ENCODE data around the gene CNR2.

DNA sequence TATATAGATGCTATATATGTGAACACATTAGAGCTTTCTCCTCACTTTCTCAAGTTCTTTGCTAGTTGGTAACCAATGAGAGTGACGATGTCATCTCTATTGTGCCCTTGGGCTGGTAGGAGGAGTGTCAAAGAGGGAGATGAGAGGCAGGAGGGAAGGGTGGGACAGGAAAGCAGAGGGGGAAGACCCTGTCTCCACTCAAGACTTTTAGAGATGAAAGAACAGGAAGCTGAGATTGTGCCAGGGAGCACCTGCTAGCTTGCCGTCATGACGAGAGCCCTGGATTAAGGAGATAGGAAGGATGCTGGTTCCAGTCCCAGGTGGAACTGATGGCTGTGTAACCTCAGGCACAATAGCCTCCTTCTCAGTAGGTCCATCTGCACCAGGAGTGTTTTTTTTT, 16.7 kb downstream of the CNR2 start:
- TF ChIP-seq, protein P1, sequence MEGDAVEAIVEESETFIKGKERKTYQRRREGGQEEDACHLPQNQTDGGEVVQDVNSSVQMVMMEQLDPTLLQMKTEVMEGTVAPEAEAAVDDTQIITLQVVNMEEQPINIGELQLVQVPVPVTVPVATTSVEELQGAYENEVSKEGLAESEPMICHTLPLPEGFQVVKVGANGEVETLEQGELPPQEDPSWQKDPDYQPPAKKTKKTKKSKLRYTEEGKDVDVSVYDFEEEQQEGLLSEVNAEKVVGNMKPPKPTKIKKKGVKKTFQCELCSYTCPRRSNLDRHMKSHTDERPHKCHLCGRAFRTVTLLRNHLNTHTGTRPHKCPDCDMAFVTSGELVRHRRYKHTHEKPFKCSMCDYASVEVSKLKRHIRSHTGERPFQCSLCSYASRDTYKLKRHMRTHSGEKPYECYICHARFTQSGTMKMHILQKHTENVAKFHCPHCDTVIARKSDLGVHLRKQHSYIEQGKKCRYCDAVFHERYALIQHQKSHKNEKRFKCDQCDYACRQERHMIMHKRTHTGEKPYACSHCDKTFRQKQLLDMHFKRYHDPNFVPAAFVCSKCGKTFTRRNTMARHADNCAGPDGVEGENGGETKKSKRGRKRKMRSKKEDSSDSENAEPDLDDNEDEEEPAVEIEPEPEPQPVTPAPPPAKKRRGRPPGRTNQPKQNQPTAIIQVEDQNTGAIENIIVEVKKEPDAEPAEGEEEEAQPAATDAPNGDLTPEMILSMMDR (IDR thresholded peaks at IDR 0.05): no peak
- TF ChIP-seq POLR2A (IDR thresholded peaks at IDR 0.05): no peak
